Fibroblast of upper back skin (primary cell): ENCODE measurements around the gene SHISA5.

Experiments used
- DNase-seq: peaks from one replicate; pipeline ENCODE4 v3.0.0-alpha.2; 2013

The SHISA5 gene

DNA sequence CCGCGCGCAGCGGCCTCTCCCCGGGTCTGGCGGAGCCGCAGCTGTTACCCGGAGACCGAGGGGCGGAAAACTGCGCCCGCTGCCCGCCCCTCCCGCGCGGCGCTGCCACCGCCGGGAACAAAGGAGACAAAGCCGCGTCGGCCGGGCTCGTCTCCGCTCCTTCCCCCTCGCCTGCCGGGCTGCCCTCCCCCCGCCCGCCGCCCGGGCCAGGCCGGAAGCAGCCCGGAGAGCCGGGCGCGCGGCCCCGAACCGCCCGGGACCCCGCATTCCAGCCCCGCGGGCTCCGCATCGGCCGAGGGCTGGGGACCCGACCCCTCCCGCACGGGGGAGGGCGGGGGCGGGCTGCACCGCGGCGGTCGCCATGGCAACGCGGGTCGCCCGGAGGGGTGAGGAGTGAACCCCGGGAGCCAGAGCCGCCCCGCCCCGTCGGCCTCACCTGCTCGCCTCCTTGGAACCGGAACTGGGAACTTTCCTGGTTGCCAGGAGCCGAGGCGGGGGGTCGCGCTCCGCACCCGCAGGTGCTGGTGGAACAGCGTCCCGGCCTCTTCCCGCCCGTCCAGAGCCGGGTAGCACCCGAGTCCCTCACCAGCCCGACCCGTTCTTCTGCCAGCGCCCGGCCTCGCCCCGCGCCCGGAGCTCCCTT, 74.5 kb downstream of the SHISA5 start:
- peak; percentile 25 for DNase-seq

GRCh38 chr3:48428572-48429316, 75.2 kb downstream of the SHISA5 start:
- DNase-seq, result no peak

- DNase-seq, result no peak
Observed at GRCh38 chr3:48428088-48428571, 75.8 kb downstream of the SHISA5 start.

DNA sequence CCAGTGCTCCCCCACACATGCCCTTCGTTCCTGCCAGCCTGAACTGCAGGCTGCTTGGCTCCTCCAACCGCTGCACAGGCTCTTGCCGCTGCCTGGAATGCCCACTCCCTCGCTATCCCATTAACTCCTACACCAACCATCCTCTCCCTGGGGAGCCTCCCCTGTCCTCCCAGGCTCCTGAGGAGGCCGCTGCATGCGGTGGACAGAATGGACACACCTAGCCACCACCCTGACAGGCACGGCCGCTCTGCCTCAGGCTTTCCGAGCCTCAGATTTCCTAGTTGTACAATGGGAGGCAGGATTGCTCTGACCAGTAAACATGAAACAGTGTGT, 76.4 kb downstream of the SHISA5 start:
- DNase-seq, result no peak

DNA sequence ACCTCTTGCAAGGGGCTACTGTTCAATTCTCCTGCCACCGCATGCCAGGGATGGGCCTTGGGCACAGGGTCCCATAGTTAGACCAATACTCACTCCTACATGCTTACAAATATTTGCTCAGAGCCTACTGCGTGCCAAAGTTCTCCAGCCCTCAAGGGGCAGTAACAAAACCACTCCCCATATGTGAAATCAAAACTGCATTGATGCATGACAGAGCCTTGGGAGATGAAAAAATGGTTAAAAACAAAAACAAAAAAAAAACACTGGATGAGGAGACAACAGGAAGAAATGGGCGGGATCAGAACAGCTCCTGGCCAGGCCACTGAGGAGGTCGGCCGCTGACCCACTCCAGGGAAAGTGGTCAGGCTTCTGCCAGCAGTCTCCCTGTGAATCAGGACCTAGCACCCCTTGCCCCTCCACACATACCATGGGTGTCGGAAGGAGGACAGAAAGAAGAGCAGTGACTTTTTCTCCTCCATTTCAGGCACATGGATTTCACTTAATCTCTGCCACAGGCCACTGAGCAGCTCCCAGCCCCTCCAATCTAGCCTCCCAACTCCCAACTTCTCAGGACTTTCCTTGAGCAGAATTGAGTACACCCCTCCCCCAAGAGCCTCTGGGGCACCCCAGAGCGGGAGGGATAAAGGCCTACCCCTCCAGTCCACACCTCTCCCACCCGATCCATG, 76.9 kb downstream of the SHISA5 start:
- DNase-seq, result no peak

- DNase-seq, result no peak
Observed at GRCh38 chr3:48426401-48426909, 77.5 kb downstream of the SHISA5 start.

GRCh38 chr3:48425281-48425812, 78.6 kb downstream of the SHISA5 start:
- DNase-seq, result no peak

- no peak for DNase-seq
Observed at GRCh38 chr3:48423883-48424695, 79.9 kb downstream of the SHISA5 start.

DNA sequence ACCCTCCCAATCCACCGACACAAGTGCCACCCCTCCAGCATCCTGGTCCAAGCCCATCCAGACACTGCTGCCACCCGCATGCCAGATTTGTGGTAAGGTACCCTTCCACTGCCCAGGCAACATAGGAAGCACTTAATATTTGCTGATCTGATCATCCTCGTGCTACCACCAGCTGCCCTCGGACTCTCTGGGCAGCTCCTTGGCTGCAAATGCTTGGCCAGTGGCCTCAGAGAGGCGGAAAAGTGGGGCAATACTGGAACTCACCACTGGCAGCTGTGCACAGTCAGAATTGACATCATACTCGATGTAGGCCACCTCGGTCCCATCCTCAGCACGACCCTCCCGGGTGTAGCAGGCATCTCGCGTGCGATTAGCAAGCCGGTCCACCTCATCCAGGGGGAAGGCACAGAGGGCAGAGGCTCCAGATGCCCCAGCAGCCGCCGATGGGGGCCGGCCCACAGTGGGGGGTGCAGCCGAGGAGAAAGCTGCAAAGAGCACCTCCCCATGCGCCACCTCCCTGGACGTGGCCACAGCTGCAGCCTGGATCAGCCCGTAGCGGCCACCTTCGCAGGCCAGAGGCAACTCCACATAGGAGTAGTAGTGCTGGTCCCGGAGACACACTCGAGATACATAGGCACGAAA, 80.6 kb downstream of the SHISA5 start:
- DNase-seq, result no peak

DNA sequence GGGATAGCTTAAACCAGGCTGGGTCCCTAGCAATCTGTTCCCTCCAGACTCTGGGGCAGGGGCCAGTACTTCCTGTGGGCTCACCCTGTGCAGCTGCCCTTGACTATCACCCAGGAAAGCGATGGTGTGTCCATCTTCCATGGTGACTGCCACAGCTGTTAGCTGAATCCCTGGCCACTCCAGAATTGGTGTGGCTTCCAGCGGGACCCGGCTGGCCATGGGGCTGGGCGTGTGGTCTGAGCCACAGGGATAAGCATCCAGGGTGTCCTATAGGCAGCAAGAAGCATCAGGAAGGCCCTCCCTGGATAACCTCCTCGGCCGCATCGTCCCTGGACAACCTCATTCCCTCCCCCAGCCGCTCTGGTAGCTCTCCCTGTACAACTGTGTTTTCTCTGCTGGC, 81.3 kb downstream of the SHISA5 start:
- no peak for DNase-seq

- no peak for DNase-seq
Observed at GRCh38 chr3:48422272-48422671, 81.7 kb downstream of the SHISA5 start.

GRCh38 chr3:48420561-48420960, 83.4 kb downstream of the SHISA5 start:
- no peak for DNase-seq

GRCh38 chr3:48419597-48419996, 84.4 kb downstream of the SHISA5 start:
- DNase-seq, result no peak

DNA sequence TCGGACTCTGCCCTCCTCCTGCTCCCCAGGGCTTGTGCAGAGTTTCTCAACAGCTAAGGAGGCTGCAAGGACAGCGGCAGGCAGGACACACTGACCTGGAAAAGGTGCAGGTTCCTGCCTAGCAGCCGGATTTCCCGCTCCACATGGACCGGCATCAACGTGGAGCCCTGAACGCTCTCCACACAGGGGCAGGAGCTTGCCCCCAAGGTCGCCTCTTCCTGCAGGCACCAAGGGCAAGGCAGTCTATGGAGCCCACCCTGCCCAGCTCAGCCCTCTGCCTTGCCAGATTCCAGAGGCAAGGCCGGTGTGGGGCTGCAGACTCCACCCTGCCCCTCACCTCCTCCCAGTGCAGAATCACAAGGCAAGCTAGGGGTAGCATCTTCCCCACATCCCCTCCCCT, 84.8 kb downstream of the SHISA5 start:
- no peak for DNase-seq

GRCh38 chr3:48418651-48419050, 85.3 kb downstream of the SHISA5 start:
- DNase-seq, result no peak

DNA sequence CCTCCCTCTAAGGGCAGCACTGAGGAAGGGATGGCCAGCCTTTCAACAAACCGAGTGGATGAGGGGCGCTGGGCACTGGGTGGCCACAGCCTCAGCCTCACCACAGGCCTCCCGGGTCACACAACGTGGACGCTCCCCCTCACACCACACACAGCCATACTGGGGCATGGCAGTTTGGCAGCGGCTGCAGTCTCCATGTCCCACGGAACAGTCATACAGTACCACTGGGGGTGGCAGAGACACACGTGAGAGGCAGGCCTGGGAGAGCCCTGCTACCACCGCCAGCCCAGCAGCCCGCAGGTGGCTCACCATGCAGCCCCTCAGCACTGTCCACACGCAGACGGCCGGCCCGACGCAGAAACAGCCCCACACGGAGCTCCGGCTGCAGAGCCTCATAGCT, 85.8 kb downstream of the SHISA5 start:
- DNase-seq, result no peak
